GM19438 (cell line): Measurements from ENCODE around the gene TCF7.

Experiments
- ATAC-seq: cut with Tn5 transposase; IDR thresholded peaks from one replicate; pipeline ENCODE4 v1.9.1; 2021; ENCODE audit warnings: low read depth; ENCODE audit not compliant: unreplicated experiment

Gene TCF7

DNA sequence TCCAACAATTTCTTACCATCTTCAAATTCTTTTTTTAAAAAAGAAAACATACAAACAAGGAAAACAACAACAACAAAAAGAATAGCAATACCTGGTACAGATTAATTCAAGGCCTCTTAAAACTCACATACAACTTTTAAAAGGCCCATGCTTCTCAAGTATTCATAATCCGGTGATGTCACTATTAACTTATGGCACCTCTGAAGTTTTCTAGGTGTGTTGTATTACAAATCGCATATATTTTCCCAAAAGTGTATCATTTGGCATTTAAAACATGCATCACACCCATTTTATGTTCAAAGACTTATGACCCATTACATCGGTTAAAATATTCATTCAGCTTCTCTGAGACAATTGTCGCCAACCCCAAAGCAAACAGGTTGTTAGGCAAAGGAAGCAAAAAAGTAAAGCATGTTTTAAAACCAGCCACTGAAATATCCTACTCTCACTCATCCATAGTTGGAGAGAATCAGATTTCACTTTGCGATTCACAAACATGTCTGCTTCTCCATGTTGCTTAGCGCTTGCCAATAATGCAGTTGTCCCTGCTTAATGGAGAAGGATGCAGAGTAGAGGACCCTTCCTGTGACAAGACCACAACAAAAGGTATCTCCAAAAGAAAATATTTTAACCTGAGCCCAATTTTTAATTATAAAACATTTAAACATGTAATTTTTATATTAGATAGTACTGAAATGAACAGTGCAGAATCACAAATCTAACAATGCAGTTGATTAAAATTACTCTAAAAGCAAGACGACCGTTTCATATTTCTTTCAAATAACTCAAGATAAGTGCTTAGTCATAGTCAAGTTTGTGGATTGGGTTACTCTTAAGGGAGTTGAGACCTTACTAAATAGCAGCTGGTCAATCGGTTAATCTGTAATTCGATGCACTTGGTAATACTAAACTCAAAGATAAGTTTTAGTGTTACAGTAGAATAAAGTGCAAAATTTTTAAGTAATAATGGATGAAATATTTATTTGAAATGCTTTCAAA is 60.7 kb downstream of the TCF7 start:
- ATAC-seq = no peak

DNA sequence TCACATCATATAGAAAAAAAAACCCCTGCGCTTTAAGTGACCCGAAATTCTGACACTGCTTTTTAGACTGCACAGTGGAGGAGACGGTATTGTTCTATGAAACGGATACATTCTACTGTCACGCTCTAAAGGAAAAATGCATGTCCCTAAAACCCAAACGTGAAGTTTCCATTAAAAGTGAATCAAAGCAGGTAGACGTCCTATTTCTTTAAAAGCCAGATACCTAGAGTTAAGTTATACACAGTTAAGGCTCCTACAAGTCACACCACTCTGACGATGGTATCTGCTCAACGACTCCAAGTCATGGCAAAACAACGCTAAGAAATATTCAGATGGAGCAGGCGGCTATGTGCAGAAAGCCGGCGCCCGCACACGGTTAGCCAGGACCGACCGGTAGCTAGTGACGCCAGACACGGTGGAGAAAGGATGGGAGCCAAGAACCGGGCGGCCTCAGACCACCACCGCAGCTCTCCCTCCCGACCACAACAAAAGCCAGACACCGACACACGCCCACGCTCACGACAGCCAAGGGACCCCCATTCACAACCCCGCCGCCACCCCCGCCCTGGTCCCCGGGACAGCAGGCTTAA is 61.5 kb downstream of the TCF7 start:
- ATAC-seq = peak; percentile 14

GRCh38 chr5:134176511-134177368 is 62.3 kb downstream of the TCF7 start, which contains the start of gene SKP1:
SKP1 (minus strand) TSS chr5:134176950; CDS start chr5:134174022, 2,928 bp downstream.
- ATAC-seq = peak; percentile 83

DNA sequence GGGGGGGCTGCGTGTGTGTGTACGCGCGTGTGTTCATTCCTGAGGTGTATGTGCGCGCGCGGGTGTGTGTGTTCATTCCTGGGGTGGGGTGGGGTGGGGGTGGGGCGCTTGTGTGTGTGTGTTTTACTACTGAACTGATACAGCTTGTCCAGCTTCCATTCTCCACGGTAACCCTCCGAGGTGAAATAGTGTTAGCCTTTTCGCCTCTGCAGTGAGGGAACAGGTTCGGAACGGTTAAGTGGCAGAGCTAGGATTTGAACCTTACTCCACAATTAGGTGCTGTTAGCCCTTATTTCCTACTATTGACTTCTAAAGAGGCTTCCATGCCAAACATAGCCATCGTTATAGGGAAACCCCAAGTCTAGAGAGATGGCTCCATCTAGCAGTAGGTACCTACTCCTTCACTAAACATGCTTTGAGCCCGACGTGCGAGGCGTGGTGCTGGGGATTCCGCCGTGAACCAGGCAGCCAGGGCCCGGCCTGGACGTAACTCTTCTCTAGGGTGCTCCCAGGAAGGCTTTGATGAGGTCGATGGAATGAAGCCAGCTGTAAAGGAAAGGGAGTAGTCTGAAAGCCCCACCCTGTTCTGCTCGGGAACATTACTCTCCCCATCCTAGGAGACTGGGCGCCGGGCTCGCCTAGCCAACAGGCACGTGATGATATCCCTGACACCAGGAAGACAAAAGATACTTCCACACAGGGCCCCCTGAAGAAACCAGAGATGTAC is 63.1 kb downstream of the TCF7 start:
- no peak for ATAC-seq

DNA sequence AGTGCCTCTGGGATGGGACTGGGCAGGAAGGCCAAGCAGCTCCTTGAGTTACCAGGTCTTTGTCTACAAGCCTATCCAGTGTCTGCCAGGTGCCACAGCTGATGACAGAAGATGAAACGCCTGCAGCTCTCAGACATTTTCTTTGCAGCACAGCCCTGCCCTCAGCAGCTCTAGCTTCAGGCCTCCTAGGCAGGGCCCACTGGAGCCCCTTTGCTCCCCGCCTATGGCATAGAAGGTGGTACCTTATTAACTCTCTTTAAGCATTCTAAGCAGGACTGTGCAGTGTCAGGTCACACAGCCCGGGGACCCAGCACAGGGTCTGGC is 63.6 kb downstream of the TCF7 start:
- no peak for ATAC-seq

- ATAC-seq = no peak
These were observed 69.0 kb downstream of the TCF7 start for GRCh38 chr5:134183481-134183880.

DNA sequence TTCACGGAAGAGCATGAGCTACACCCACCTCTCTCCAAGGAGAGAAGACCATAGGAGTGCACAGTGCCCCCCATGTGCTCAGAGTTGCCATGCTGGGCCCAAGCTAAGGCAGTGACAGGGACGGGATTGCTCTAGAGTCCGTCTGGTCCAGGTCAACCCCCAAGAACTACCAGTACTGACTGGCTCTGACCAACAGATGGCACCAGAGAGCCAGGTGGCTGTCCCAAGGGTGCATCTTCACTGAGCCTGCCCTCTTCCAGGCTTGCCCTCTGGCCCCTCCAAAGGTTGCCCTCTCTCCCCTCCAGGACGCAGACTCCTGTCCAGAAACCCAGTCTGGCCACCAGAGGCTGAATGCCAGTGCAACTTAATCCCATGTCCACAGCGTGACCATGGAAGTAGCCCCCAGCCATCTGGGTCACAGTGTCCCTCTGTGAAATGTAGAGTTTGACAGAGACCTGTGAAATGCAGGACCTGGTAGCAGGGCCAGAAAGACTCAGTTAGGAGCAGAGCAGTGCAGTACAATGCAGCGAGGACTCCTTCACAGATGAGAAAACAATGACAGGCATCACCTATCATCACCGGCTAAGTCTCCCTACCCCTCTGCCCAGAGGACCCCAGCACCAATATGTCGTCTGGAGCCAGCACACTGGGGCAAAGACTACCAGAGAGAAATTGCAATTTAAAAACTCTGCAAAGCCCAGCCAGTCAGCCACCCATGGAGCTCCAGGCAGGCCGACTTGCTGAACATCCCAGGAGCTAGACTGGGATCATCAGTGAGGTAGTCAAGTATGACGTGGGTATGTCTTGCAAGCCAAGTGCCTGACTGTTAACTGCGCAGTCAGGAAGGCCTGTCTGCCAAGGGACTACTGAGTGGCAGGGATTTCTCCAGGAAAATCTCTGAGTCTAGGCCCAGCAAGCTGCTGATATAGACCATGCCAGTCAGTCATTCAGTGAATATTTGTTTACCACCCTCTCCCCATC is 70.0 kb downstream of the TCF7 start:
- peak; percentile 89 for ATAC-seq

GRCh38 chr5:134188092-134188491 is 73.6 kb downstream of the TCF7 start:
- ATAC-seq = no peak

DNA sequence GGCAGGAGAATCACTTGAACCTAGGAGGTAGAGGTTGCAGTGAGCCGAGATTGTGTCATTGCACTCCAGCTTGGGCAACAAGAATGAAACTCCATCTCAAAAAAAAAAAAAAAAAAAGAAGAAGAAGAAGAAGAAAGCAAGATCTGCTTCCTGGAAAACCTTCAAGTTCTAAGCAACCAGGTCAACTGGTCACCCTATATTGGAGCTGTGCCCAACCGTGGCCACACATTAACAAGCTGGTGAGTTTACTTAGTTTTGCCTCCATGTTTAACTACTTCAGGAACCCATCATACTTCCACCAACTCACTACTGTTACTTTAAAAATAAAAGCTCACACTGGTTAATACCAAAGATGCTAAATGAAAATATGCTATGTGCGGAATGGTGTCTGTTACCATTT is 74.5 kb downstream of the TCF7 start:
- no peak for ATAC-seq

- ATAC-seq = no peak
These were observed 81.2 kb downstream of the TCF7 start for GRCh38 chr5:134195666-134196065.
